ENCODE results near the gene HOXA10. TPM values are rescaled to one million over a fixed set of nuclear protein-coding genes. Genes with fewer than 3 reads are reported as not detected.

The HOXA10 gene
- polyA plus RNA-seq, 3 donors = 0.09 to 3.2 (median 0.33) TPM

DNA sequence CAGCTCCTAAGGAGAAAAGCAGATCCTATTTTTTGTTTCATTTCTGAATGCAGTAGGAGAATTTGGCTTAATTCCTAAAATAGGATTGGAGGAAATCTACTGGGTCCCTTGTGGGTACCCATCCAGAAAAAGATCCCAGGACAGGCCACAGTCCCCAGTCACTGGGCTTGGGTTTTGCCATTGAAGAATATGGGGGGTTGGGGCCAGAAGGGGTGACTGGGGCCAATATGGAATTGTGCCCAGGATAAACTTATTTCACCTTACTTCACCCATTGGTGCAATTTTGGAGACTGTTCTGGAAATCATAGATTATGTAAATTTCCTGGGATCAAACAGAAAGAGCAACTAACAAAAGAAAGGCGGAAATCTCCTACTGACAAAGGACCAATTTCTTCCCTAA, 35.6 kb downstream of the HOXA10 start:
- H3K27ac Mint-ChIP-seq = no peak overlapping the region
- Histone ChIP-seq H3K9me3 (replicated peaks in 1 of 2; ENCODE audit: control insufficient read depth in 1 of 2, insufficient read depth in 1 of 2, low read length in 2 of 2) (no peaks in the 10 kb centered on the region), H3K27ac (ENCODE audit: low read depth in 1 of 2, low read length in 2 of 2) (no peak overlapping the region), H2AFZ (ENCODE audit: insufficient read depth, low read depth, low read length, poor library complexity, severe bottlenecking) (no peak overlapping the region), H4K20me1 (ENCODE audit: insufficient read depth, low read length) (no peaks in the 10 kb centered on the region), H3K4me3 (replicated peaks in 1 of 3; ENCODE audit: low read depth in 2 of 3, low read length in 3 of 3) (no peak overlapping the region), H3K36me3 (replicated peaks in 1 of 2; ENCODE audit: control insufficient read depth in 1 of 2, insufficient read depth in 2 of 2, low read length in 2 of 2) (no peaks in the 10 kb centered on the region), H3K27me3 (ENCODE audit: control insufficient read depth in 2 of 2, insufficient read depth in 2 of 2, low read length in 2 of 2) (peaks cover 12 to 36% of the 10 kb centered on the region in 2 donors), H3K79me2 (ENCODE audit: insufficient read depth, low read length) (no peaks in the 10 kb centered on the region), H3K4me1 (ENCODE audit: control insufficient read depth in 1 of 2, insufficient read depth in 2 of 2, low read length in 2 of 2) (peaks cover 16 to 28% of the 10 kb centered on the region in 2 donors), H3K9ac (ENCODE audit: insufficient read depth, low read length, poor library complexity, severe bottlenecking) (no peak overlapping the region), H3K4me2 (replicated peaks; ENCODE audit: extremely low read depth, low read length, poor library complexity, severe bottlenecking) (no peak overlapping the region)
- TF ChIP-seq, protein P1, sequence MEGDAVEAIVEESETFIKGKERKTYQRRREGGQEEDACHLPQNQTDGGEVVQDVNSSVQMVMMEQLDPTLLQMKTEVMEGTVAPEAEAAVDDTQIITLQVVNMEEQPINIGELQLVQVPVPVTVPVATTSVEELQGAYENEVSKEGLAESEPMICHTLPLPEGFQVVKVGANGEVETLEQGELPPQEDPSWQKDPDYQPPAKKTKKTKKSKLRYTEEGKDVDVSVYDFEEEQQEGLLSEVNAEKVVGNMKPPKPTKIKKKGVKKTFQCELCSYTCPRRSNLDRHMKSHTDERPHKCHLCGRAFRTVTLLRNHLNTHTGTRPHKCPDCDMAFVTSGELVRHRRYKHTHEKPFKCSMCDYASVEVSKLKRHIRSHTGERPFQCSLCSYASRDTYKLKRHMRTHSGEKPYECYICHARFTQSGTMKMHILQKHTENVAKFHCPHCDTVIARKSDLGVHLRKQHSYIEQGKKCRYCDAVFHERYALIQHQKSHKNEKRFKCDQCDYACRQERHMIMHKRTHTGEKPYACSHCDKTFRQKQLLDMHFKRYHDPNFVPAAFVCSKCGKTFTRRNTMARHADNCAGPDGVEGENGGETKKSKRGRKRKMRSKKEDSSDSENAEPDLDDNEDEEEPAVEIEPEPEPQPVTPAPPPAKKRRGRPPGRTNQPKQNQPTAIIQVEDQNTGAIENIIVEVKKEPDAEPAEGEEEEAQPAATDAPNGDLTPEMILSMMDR (IDR thresholded peaks at IDR 0.05) = no peak
- H3K4me1 Mint-ChIP-seq = peaks cover 35% of the 10 kb centered on the region
- H3K36me3 Mint-ChIP-seq = peaks cover 0 to 2% of the 10 kb centered on the region in 2 donors
- DNase-seq = no peak
- H3K27me3 Mint-ChIP-seq (ENCODE audit: low read depth in 3 of 3) = peaks cover 16 to 38% (median 18%) of the 10 kb centered on the region in 3 donors
- intact Hi-C loops (cut with micrococcal nuclease) = no loop called here
- no CpG with 5 or more reads among the region's 1 CpG for WGBS (ENCODE audit: insufficient coverage)
- no peak overlapping the region for H3K4me3 Mint-ChIP-seq
- peaks cover 3 to 14% (median 5%) of the 10 kb centered on the region in 7 donors for H3K9me3 Mint-ChIP-seq

DNA sequence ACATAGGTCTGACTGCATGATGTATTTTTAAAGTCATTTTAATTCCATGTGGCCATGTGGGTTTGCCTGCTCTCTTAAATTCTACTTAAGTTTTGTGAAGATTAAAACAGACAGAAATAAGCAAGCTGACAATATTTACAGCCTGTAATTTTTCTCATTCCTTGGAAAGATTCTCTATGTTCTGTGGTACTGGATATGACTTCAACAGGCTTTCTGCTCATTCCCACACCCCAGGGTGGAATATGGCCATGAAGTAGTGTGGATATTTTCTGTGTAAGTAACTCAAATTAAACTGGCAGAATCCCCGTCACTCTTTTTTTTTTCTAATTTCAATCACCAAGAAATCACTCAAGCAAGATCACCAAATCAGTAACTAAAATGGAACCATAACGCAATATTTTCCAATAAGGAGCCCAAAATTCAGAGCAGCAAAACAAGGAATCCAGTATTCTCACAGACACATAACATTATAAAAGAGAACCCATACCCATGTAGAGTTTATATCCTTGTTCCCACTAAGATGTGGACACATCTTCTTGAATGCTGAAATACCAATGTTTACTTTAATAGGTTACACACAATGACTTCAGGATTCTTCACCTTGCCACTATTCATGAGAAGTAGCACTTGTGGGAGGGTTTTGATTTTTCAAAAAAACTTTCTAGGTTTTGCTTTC, 36.3 kb downstream of the HOXA10 start:
- Histone ChIP-seq H3K9ac (ENCODE audit: insufficient read depth, low read length, poor library complexity, severe bottlenecking) (no peak overlapping the region), H2AFZ (ENCODE audit: insufficient read depth, low read depth, low read length, poor library complexity, severe bottlenecking) (no peak overlapping the region), H3K27ac (ENCODE audit: low read depth in 1 of 2, low read length in 2 of 2) (no peak overlapping the region), H3K4me2 (replicated peaks; ENCODE audit: extremely low read depth, low read length, poor library complexity, severe bottlenecking) (no peak overlapping the region), H3K79me2 (ENCODE audit: insufficient read depth, low read length) (no peaks in the 10 kb centered on the region), H4K20me1 (ENCODE audit: insufficient read depth, low read length) (no peaks in the 10 kb centered on the region), H3K36me3 (replicated peaks in 1 of 2; ENCODE audit: control insufficient read depth in 1 of 2, insufficient read depth in 2 of 2, low read length in 2 of 2) (no peaks in the 10 kb centered on the region), H3K4me1 (ENCODE audit: control insufficient read depth in 1 of 2, insufficient read depth in 2 of 2, low read length in 2 of 2) (peaks cover 16 to 28% of the 10 kb centered on the region in 2 donors), H3K9me3 (replicated peaks in 1 of 2; ENCODE audit: control insufficient read depth in 1 of 2, insufficient read depth in 1 of 2, low read length in 2 of 2) (no peaks in the 10 kb centered on the region), H3K27me3 (ENCODE audit: control insufficient read depth in 2 of 2, insufficient read depth in 2 of 2, low read length in 2 of 2) (peaks cover 12 to 36% of the 10 kb centered on the region in 2 donors), H3K4me3 (replicated peaks in 1 of 3; ENCODE audit: low read depth in 2 of 3, low read length in 3 of 3) (no peak overlapping the region)
- no peak for DNase-seq
- H3K4me1 Mint-ChIP-seq = peaks cover 35% of the 10 kb centered on the region
- TF ChIP-seq, protein P1 (IDR thresholded peaks at IDR 0.05) = no peak
- no CpG with 5 or more reads among the region's 2 CpGs for WGBS (ENCODE audit: insufficient coverage)
- intact Hi-C loops (cut with micrococcal nuclease) = no loop called here
- H3K9me3 Mint-ChIP-seq = peaks cover 1 to 13% (median 3%) of the 10 kb centered on the region in 7 donors
- peaks cover 0 to 2% of the 10 kb centered on the region in 2 donors for H3K36me3 Mint-ChIP-seq
- H3K27me3 Mint-ChIP-seq (ENCODE audit: low read depth in 3 of 3) = peaks cover 14 to 35% (median 17%) of the 10 kb centered on the region in 3 donors
- no peak overlapping the region for H3K27ac Mint-ChIP-seq
- peak overlapping the region in 1 of 2 donors; percentile 12 for H3K4me3 Mint-ChIP-seq

Data from CD14-positive monocyte (primary cell).